Measurements from ENCODE around the gene CPNE2.

GRCh38 chr16:57131351-57131970, 39.1 kb downstream of the CPNE2 start:
- TF ChIP-seq CTCF (IDR thresholded peaks at IDR 0.05; ENCODE audit: borderline replicate concordance, extremely low read depth, low read length, poor library complexity, severe bottlenecking) (no peak), EZH2 (IDR thresholded peaks at IDR 0.05; ENCODE audit: borderline replicate concordance, low read depth, low read length, severe bottlenecking) (no peak)

All from DND-41 (cell line).